HG03354 (cell line): ENCODE results near the gene KCNA10.

Experiments used
- ATAC-seq: cut with Tn5 transposase; IDR thresholded peaks from one replicate; pipeline ENCODE4 v1.9.1; 2021; ENCODE audit warnings: mild to moderate bottlenecking; ENCODE audit not compliant: unreplicated experiment, poor library complexity, severe bottlenecking

The KCNA10 gene

DNA sequence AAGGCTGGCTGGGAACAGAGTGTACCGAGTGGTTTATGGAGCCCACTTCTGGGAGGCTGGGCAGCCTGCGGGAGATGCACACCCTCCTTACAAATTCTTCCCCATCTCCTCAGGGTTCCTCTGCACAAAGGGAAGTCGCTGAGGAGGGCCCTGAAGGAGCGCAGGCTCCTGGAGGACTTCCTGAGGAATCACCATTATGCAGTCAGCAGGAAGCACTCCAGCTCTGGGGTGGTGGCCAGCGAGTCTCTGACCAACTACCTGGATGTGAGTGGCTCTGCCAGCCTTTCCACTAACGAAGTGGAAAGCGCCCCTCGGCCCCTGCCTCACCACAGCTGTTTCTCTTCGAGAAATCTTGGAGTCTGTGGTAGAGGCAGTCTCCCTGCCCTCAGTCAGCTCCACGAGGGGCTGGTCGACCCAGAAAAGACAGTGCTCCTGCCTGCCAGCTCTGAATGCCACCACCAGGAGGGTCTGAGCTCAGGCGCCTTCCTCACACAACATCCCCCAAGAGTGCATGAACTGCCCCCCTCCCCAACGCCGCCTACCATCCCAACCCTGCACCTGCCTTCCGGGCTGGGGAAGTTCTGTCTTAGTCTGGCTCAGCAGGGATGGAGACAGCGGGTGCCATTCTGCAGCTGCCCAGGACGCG lies 36.2 kb downstream of the KCNA10 start:
- ATAC-seq, result no peak

DNA sequence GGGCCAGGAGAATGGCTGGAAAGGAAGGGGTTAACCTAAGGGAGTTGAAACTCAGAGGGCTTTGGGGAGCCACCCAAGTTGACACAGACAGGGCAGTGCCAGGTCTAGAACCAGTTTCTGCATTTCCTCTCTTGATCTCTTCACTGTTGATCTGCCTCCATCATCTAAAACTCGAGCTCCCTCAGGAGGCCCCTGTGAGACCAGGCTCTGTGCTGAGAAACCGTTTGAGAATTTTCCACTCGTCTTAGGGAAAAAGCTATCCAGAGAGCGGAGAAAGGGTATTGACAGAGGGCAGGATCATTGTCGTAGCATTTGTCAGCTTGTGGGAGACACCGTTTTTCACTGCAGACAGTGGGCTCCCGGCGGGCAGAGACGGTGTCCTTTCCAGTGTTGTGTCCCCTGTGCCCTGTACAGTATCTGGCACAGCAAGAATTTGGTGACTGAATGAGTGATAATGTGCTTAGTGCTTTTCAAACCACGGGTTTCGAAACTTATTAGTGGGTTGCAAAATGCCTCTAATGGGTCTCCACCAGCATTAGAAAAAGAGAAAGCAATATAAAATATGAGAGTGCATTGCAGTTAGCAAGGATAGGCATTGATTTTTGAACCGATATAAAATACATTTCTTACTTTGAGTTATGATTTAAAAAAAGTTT lies 36.9 kb downstream of the KCNA10 start:
- no peak for ATAC-seq

DNA sequence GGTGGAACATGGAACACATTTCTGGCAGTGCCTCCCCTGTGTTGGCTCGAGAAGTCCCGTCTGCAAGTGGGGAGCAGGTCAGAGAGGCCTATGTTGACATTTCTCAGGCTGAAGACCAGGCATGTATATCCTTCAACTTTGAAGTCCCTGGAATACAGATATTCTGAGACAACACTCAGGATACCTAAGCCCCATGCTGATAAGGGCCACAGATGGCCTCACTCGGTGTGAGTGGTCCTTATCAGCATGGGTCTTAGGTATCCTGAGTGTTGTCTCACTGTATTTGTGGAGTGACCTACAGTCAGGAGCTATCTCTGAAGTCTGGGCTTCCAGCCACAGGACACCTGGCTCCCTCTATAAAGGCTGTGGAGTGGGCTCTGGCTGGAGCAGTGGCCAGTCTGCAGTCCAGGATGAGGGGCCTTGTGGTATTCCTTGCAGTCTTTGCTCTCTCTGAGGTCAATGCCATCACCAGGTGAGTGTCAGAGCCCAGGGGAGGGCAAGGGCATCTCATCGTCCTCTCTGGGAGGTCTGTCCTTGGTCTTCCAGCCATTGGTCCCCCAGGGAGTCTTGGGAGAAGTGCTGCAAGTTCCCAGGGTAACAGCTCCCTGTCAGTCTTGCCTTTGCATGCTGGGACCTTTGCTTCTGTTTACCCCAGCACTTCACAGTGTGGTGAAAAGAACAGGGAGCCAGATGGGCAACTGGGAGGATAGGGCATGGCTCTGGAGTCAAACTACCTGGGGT lies 38.4 kb downstream of the KCNA10 start:
- no peak for ATAC-seq

GRCh38 chr1:110478886-110479285 lies 40.1 kb downstream of the KCNA10 start:
- no peak for ATAC-seq

DNA sequence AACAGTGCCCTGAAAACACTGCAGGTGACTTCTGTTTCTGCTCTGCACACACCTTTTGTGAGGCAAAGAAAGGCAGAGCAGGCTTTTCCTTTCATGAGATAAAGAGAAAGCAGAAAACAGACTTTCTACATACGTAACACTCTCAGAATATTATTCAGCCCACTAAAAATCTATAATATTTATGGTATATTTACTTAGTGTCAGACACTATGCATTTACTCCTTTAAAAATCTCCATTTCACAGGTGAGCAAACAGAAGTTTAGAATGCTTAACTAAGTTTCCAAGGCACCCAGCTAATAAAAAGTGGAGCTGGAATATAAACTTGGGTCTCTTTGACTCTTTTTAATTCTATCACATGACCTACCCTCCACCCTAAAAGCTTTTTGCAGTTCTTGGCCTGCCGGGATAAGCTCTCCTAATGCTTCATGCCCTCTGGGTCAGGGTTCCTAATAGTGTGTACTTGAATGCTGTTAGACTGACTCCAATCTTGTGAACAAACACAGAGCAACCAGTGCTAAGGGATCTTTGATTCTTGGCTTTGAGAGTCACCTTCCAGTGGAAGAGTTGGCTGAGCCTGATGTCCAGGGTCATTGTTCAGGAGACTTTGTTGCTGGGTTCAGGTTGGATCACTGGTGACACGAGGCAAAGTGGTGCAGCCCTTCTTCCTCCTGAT lies 40.9 kb downstream of the KCNA10 start:
- no peak for ATAC-seq

DNA sequence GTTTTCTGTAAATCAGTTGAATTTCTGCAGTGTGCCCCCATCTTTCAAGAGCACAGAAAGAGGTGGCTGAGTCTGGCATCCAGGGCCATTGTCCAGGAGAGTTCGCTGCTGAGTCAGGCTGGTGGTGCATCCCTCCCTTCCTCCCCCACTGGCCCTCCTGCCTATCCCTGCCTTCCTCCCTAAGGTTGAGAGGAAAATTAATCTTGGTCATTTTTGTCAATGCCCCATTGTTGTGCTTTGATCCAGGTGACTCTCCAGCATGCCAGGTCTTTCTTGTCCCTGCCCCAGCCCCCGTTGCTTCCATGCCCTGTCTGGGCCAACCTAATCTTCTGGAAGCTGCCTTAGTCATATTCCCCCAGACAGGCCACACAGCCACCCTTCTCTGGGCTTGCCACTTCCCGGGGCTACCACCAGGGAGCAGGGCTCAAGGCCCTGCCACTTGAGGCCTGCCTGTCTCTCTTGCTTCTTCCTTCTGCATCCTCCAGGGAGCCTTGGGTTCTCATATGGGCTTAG lies 41.5 kb downstream of the KCNA10 start:
- no peak for ATAC-seq

GRCh38 chr1:110477041-110477440 lies 41.9 kb downstream of the KCNA10 start:
- ATAC-seq, result no peak

DNA sequence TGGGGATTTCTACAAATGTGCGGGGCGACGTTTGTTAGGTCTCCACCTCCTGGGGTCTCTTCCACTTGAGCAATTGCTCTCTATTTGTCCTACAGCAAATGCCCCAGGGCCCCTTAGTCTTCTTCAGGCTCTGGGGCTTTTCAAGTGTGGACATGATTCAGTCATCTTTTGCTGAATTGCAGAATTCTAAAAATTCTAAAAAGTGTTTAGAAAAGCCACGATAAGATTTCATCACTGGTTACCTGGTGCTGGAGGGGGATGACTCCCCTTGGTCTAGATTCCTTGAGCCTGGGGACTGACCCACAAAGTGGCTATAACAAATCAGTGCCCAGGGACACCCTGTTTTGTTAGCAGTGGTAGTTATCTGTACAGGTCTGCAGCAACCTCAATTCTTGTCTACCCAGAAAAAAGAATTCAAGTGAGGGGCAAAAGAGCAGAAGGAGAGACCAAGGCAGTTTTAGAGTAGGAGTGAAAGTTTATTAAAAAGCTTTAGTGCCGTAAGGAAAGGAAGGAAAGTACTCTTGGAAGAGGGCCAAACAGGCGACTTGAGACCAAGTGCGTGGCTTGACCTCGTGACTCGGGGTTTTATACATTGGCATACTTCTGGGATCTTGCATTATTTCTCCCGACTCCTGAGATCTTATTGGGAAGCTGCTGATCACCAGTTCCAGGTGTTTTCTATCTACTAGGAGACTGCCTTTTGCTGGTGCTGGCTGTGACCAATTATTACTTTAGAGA lies 42.8 kb downstream of the KCNA10 start:
- no peak for ATAC-seq

GRCh38 chr1:110475362-110476027 lies 43.5 kb downstream of the KCNA10 start:
- no peak for ATAC-seq

- ATAC-seq, result no peak
Observed at GRCh38 chr1:110474444-110474843, 44.5 kb downstream of the KCNA10 start.

GRCh38 chr1:110472546-110472945 lies 46.4 kb downstream of the KCNA10 start:
- ATAC-seq, result no peak

DNA sequence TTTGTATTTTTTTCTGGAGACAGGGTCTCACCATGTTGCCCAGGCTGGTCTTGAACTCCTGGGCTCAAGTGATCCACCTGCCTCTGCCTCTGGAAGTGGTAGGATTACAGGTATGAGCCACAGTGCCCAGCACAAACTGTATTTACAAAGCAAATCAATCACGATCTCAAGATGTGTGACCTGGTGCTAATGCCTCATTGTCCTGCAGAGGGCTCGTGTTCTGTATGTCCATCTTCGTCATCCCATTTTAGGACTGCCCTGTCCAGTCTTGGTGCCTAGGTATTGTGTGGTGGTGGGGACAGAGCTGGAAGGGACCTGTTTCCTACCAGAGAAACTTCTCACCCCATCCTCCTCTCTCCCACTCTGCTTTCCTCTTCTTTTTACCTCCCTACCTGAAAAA lies 47.8 kb downstream of the KCNA10 start:
- ATAC-seq, result no peak
